PFSK-1 (cell line): ENCODE measurements around the gene DDI2.

Source experiments
- FOXP2 ChIP-seq: optimal IDR thresholded peaks from 2 replicates; pipeline ENCODE3; 2011; ENCODE audit warnings: borderline replicate concordance, control low read depth, inconsistent platforms; ENCODE audit not compliant: insufficient read depth; ENCODE audit errors: extremely low read length, extremely low read depth
- POLR2AphosphoS5 ChIP-seq: IDR thresholded peaks from 2 replicates; pipeline ENCODE4 v1.6.1; 2012; ENCODE audit warnings: low read depth, mild to moderate bottlenecking, control low read depth, low read length, moderate library complexity
- SIN3A ChIP-seq: IDR thresholded peaks from 2 replicates; pipeline ENCODE4 v1.6.1; 2012; ENCODE audit warnings: mild to moderate bottlenecking, low read length, moderate library complexity, borderline replicate concordance; ENCODE audit not compliant: insufficient read depth
- TAF1 ChIP-seq: IDR thresholded peaks from 2 replicates; pipeline ENCODE4 v1.6.1; 2012; ENCODE audit warnings: low read length, control low read depth, borderline replicate concordance; ENCODE audit not compliant: insufficient read depth
- TF ChIP-seq, protein P1 (sequence below), 2 experiments: IDR thresholded peaks; 2 replicates each; pipeline versions ENCODE4 v1.6.1 to v1.8.0; 2011 to 2012; ENCODE audit warnings: low read depth in 2 of 2, low read length in 2 of 2, control low read depth in 1 of 2, inconsistent platforms in 1 of 2, mild to moderate bottlenecking in 1 of 2, moderate library complexity in 1 of 2; ENCODE audit not compliant: insufficient read depth in 1 of 2

DNA sequence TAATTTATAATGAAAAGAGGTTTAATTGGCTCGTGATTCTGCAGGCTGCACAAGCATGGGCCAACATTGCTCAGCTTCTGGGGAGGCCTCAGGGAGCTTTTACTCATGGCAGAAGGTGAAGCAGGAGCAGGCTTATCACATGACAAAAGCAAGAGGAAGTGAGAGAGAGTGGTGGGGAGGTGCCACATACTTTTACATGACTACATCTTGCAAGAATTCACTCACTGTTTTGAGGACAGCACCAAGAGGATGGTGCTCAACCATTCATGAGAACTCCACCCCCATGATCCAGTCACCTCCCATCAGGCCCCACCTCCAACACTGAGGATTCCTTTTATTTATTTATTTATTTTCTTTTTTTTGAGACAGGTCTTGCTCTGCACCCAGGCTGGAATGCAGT is 61.3 kb downstream of the DDI2 start:
- TF ChIP-seq POLR2AphosphoS5 = no peak
- TF ChIP-seq SIN3A = no peak
- no peak for TF ChIP-seq TAF1
- TF ChIP-seq, protein P1, sequence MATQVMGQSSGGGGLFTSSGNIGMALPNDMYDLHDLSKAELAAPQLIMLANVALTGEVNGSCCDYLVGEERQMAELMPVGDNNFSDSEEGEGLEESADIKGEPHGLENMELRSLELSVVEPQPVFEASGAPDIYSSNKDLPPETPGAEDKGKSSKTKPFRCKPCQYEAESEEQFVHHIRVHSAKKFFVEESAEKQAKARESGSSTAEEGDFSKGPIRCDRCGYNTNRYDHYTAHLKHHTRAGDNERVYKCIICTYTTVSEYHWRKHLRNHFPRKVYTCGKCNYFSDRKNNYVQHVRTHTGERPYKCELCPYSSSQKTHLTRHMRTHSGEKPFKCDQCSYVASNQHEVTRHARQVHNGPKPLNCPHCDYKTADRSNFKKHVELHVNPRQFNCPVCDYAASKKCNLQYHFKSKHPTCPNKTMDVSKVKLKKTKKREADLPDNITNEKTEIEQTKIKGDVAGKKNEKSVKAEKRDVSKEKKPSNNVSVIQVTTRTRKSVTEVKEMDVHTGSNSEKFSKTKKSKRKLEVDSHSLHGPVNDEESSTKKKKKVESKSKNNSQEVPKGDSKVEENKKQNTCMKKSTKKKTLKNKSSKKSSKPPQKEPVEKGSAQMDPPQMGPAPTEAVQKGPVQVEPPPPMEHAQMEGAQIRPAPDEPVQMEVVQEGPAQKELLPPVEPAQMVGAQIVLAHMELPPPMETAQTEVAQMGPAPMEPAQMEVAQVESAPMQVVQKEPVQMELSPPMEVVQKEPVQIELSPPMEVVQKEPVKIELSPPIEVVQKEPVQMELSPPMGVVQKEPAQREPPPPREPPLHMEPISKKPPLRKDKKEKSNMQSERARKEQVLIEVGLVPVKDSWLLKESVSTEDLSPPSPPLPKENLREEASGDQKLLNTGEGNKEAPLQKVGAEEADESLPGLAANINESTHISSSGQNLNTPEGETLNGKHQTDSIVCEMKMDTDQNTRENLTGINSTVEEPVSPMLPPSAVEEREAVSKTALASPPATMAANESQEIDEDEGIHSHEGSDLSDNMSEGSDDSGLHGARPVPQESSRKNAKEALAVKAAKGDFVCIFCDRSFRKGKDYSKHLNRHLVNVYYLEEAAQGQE (IDR thresholded peaks at IDR 0.05; ENCODE audit: insufficient read depth in 1 of 2, low read depth in 2 of 2, low read length in 2 of 2) = no peak
- no peak for TF ChIP-seq FOXP2
